HCT116 (cell line): ENCODE measurements around the gene KCND2. TPM values are rescaled to one million over a fixed set of nuclear protein-coding genes. Genes with fewer than 3 reads are reported as not detected.

Experiments
- ATAC-seq: fragments of 200-7000 bp; cut with Tn5 transposase; 2 replicates; pipeline ENCODE4 v1.9.1; 2020; ENCODE audit warnings: mild to moderate bottlenecking, moderate library complexity
- BruUV-seq: library from RNA; stranded (reverse); fragments of 400-500 nt; replicated peaks from 2 replicates; lab custom pipeline; 2021; lab: Mats Ljungman, UMichigan
- CTCF ChIA-PET: fragments of 300-600 bp; sonication (Branson Sonifier 250); formaldehyde crosslinking; loops from one replicate; lab custom pipeline; 2021; ENCODE audit warnings: antibody characterized with exemption; lab: Charles Lee
- POLR2A ChIA-PET: fragments of 300-600, 350-600 bp; sonication (Branson Sonifier 250); formaldehyde crosslinking; loops from one replicate; lab custom pipeline; 2021; ENCODE audit warnings: antibody characterized with exemption; lab: Charles Lee
- RAD21 ChIA-PET, 2 experiments: fragments of 300-600 bp; sonication (Branson Sonifier 250); formaldehyde crosslinking; loops; one replicate each; lab custom pipeline; 2023; ENCODE audit warnings: low total read pairs in 2 of 2; ENCODE audit not compliant: uncharacterized antibody in 2 of 2, unreplicated experiment in 2 of 2, low non-redundant PET in 1 of 2; lab: Charles Lee
- DNase-seq: peaks from one replicate; pipeline ENCODE4 v3.0.0-alpha.2; 2010; ENCODE audit warnings: low read depth, low spot score
- H2AFZ ChIP-seq: fragments of 200-600 bp; shearing (Covaris generic), sonication (generic); 2 replicates; pipeline ENCODE4 v1.6.1; 2017; ENCODE audit warnings: low read depth, mixed run types, mixed read lengths, antibody characterized with exemption, low read length; ENCODE audit not compliant: poor library complexity, severe bottlenecking
- H3K27ac ChIP-seq: 2 replicates; pipeline ENCODE4 v1.5.1; 2012; ENCODE audit warnings: low read depth, low read length
- H3K27me3 ChIP-seq: fragments of 200-600 bp; sonication (generic); 2 replicates; pipeline ENCODE4 v1.6.1; 2016; ENCODE audit warnings: mixed run types, low read length, mixed read lengths; ENCODE audit not compliant: insufficient read depth
- H3K36me3 ChIP-seq, 2 experiments: fragments of 200-500 bp in 1 of 2; fragments of 200-600 bp in 1 of 2; sonication (Bioruptor generic) in 1 of 2; sonication (generic) in 1 of 2; 2 replicates each; pipeline versions ENCODE4 v1.5.1 to v1.6.1; 2014 to 2016; ENCODE audit warnings: low read length in 2 of 2, inconsistent platforms in 1 of 2, mixed read lengths in 1 of 2, mixed run types in 1 of 2; ENCODE audit not compliant: insufficient read depth in 2 of 2, control insufficient read depth in 1 of 2
- H3K4me1 ChIP-seq, 2 experiments: fragments of 200-600 bp in 1 of 2; sonication (generic) in 1 of 2; 2 replicates each; pipeline versions ENCODE4 v1.5.1 to v1.6.1; 2012 to 2017; ENCODE audit warnings: low read length in 2 of 2, inconsistent platforms in 1 of 2, mild to moderate bottlenecking in 1 of 2, mixed read lengths in 1 of 2, mixed run types in 1 of 2, moderate library complexity in 1 of 2; ENCODE audit not compliant: insufficient read depth in 2 of 2, control insufficient read depth in 1 of 2
- H3K4me2 ChIP-seq: fragments of 200-600 bp; sonication (generic); 2 replicates; pipeline ENCODE4 v1.6.1; 2017; ENCODE audit warnings: mixed run types, low read length, mixed read lengths
- H3K4me3 ChIP-seq, 2 experiments: fragments of 200-600 bp in 1 of 2; sonication (generic) in 1 of 2; replicated peaks in 1 of 2; 2 replicates each; pipeline ENCODE4 v1.5.1; 2011 to 2016; ENCODE audit warnings: low read length in 2 of 2, control low read depth in 1 of 2, low read depth in 1 of 2, mild to moderate bottlenecking in 1 of 2, mixed read lengths in 1 of 2, mixed run types in 1 of 2
- H3K79me2 ChIP-seq: fragments of 200-600 bp; sonication (generic); 2 replicates; pipeline ENCODE4 v1.6.1; 2017; ENCODE audit warnings: mild to moderate bottlenecking, mixed run types, low read length, moderate library complexity, mixed read lengths; ENCODE audit not compliant: insufficient read depth
- H3K9ac ChIP-seq: fragments of 200-600 bp; sonication (generic); 2 replicates; pipeline ENCODE4 v1.6.1; 2016; ENCODE audit warnings: low read length, mixed read lengths
- H3K9me2 ChIP-seq: fragments of 200-600 bp; sonication (generic), shearing (Covaris generic); 2 replicates; pipeline ENCODE4 v1.6.1; 2017; ENCODE audit warnings: mixed run types, mild to moderate bottlenecking, moderate library complexity; ENCODE audit not compliant: insufficient read depth
- H3K9me3 ChIP-seq, 2 experiments: fragments of 200-500 bp in 1 of 2; fragments of 200-600 bp in 1 of 2; sonication (Bioruptor generic) in 1 of 2; sonication (generic) in 1 of 2; 2 replicates each; pipeline ENCODE4 v1.6.1; 2014 to 2017; ENCODE audit warnings: low read length in 2 of 2, mixed read lengths in 2 of 2, inconsistent platforms in 1 of 2, low read depth in 1 of 2, mild to moderate bottlenecking in 1 of 2, mixed run types in 1 of 2, moderate library complexity in 1 of 2; ENCODE audit not compliant: control insufficient read depth in 1 of 2, insufficient read depth in 1 of 2
- H4K20me1 ChIP-seq: fragments of 200-600 bp; sonication (generic), shearing (Covaris generic); 2 replicates; pipeline ENCODE4 v1.6.1; 2017; ENCODE audit warnings: mixed run types, mild to moderate bottlenecking, moderate library complexity; ENCODE audit not compliant: insufficient read depth
- CBX3 ChIP-seq: IDR thresholded peaks from 2 replicates; pipeline ENCODE4 v1.6.1; 2012; ENCODE audit warnings: low read depth
- CEBPB ChIP-seq: IDR thresholded peaks from 2 replicates; pipeline ENCODE4 v1.6.1; 2012; ENCODE audit warnings: low read depth
- EGR1 ChIP-seq: IDR thresholded peaks from 2 replicates; pipeline ENCODE4 v1.6.1; 2012; ENCODE audit warnings: low read depth
- EZH2 ChIP-seq: fragments of 200-600 bp; sonication (generic); IDR thresholded peaks from 2 replicates; pipeline ENCODE4 v1.6.1; 2017; ENCODE audit warnings: antibody characterized with exemption, mixed run types
- FOSL1 ChIP-seq: IDR thresholded peaks from 2 replicates; pipeline ENCODE4 v1.6.1; 2012; ENCODE audit warnings: low read depth
- JUND ChIP-seq: IDR thresholded peaks from 2 replicates; pipeline ENCODE4 v1.6.1; 2012
- POLR2A ChIP-seq: IDR thresholded peaks from 2 replicates; pipeline ENCODE4 v1.7.0; 2011; ENCODE audit warnings: borderline replicate concordance; ENCODE audit not compliant: insufficient read depth, insufficient read length; ENCODE audit errors: extremely low read depth
- RAD21 ChIP-seq: IDR thresholded peaks from 2 replicates; pipeline ENCODE4 v1.6.1; 2012; ENCODE audit warnings: low read depth, mild to moderate bottlenecking
- SP1 ChIP-seq: IDR thresholded peaks from 2 replicates; pipeline ENCODE4 v1.6.1; 2012; ENCODE audit warnings: low read depth
- TCF7L2 ChIP-seq: IDR thresholded peaks from 2 replicates; pipeline ENCODE4 v1.7.0; 2011; ENCODE audit warnings: borderline replicate concordance, inconsistent platforms; ENCODE audit not compliant: insufficient read depth, insufficient read length; ENCODE audit errors: extremely low read depth
- YY1 ChIP-seq: IDR thresholded peaks from 2 replicates; pipeline ENCODE4 v1.6.1; 2011; ENCODE audit warnings: low read length, low read depth, moderate library complexity, mild to moderate bottlenecking; ENCODE audit not compliant: insufficient replicate concordance; ENCODE audit errors: extremely low read depth
- ZFX ChIP-seq: fragments of 450-650 bp; IDR thresholded peaks from 2 replicates; pipeline ENCODE4 v1.6.1; 2017
- intact Hi-C: fragments of 100-400 bp; cut with micrococcal nuclease; formaldehyde crosslinking; loops from 2 replicates; pipeline ENCODE4 v1.10.0; 2022
- total RNA-seq: library from RNA; stranded (reverse); gene quantifications from one replicate; pipeline ENCODE4 v1.2.1, GENCODE V29; 2021; ENCODE audit not compliant: unreplicated experiment
- TF ChIP-seq, protein P1 (sequence below), 3 experiments: fragments of 200-600 bp in 1 of 3; sonication (generic) in 1 of 3; IDR thresholded peaks in 2 of 3; conservative IDR thresholded peaks in 1 of 3; 2 replicates each; pipeline ENCODE4 v1.5.1; 2012 to 2017; ENCODE audit warnings: low read depth in 2 of 3, low read length in 2 of 3, antibody characterized with exemption in 1 of 3, borderline replicate concordance in 1 of 3, control low read depth in 1 of 3, mild to moderate bottlenecking in 1 of 3, mixed read lengths in 1 of 3, mixed run types in 1 of 3, moderate library complexity in 1 of 3; ENCODE audit not compliant: insufficient read depth in 1 of 3
- TF ChIP-seq, protein P2 (sequence below): IDR thresholded peaks from 2 replicates; pipeline ENCODE4 v1.6.1; 2011; ENCODE audit warnings: mild to moderate bottlenecking, low read length, moderate library complexity; ENCODE audit not compliant: insufficient replicate concordance; ENCODE audit errors: extremely low read depth
- TF ChIP-seq, protein P3 (sequence below): IDR thresholded peaks from 2 replicates; pipeline ENCODE4 v1.6.1; 2012

The KCND2 gene
- total RNA-seq, 1 experiment from 2014 or later, result 0.05 TPM

DNA sequence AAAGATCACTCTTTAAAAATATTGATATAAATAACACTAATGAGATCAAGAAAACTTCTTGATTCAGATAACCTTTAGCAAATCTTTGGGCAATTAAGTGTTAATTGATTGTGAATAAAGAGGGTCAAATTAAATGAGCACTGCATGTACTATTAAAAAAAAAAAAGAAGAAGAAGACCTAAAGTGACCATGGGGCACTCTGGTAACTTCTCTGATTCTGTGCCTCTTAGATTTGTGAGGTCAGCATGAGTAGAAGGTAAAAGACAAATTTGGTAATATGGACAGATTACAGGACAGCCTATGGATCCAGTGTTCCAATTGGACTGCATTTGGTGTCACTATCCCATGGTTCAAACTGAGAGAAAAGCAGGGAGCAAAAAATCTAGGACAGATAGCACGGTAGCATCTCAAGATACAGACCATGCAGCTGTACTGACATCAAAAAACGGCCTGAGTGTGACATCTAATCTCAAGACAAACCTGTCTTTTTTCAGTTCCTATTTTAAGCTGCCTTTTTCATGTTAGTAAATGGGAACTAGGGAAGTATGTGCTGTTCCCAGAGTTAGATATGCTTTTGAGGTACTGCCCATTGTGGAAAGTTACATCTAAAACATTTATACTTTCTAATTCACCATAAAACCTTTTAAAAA, 128.0 kb downstream of the KCND2 start:
- intact Hi-C loops, result no loop called here

More for the DNA sequence above, 128.0 kb downstream of the KCND2 start:
- H3K4me1 ChIP-seq, result peaks cover 0 to 13% of the 10 kb centered on the region in 2 experiments; a peak in 2 of 4 replicates
- TF ChIP-seq RAD21 (no peak), EZH2 (no peak), CBX3 (no peak), CEBPB (no peak), TCF7L2 (no peak), POLR2A (no peak), ZFX (no peak), YY1 (no peak), SP1 (no peak), JUND (no peak), FOSL1 (no peak), EGR1 (no peak)
- TF ChIP-seq, protein P1, sequence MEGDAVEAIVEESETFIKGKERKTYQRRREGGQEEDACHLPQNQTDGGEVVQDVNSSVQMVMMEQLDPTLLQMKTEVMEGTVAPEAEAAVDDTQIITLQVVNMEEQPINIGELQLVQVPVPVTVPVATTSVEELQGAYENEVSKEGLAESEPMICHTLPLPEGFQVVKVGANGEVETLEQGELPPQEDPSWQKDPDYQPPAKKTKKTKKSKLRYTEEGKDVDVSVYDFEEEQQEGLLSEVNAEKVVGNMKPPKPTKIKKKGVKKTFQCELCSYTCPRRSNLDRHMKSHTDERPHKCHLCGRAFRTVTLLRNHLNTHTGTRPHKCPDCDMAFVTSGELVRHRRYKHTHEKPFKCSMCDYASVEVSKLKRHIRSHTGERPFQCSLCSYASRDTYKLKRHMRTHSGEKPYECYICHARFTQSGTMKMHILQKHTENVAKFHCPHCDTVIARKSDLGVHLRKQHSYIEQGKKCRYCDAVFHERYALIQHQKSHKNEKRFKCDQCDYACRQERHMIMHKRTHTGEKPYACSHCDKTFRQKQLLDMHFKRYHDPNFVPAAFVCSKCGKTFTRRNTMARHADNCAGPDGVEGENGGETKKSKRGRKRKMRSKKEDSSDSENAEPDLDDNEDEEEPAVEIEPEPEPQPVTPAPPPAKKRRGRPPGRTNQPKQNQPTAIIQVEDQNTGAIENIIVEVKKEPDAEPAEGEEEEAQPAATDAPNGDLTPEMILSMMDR (IDR thresholded peaks at IDR 0.05 in 2 of 3, conservative IDR thresholded peaks at IDR 0.05 in 1 of 3; ENCODE audit: borderline replicate concordance in 1 of 3, insufficient read depth in 1 of 3, low read depth in 2 of 3, low read length in 2 of 3), result no peak
- TF ChIP-seq, protein P2, sequence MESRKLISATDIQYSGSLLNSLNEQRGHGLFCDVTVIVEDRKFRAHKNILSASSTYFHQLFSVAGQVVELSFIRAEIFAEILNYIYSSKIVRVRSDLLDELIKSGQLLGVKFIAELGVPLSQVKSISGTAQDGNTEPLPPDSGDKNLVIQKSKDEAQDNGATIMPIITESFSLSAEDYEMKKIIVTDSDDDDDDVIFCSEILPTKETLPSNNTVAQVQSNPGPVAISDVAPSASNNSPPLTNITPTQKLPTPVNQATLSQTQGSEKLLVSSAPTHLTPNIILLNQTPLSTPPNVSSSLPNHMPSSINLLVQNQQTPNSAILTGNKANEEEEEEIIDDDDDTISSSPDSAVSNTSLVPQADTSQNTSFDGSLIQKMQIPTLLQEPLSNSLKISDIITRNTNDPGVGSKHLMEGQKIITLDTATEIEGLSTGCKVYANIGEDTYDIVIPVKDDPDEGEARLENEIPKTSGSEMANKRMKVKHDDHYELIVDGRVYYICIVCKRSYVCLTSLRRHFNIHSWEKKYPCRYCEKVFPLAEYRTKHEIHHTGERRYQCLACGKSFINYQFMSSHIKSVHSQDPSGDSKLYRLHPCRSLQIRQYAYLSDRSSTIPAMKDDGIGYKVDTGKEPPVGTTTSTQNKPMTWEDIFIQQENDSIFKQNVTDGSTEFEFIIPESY, result no peak
- TF ChIP-seq, protein P3, sequence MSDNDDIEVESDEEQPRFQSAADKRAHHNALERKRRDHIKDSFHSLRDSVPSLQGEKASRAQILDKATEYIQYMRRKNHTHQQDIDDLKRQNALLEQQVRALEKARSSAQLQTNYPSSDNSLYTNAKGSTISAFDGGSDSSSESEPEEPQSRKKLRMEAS, result no peak
- TF ChIP-seq, all 23 proteins: peak for 0
- no peak for ATAC-seq
- ChIA-PET POLR2A (no interaction called here), RAD21 (no interaction called here), CTCF (no interaction called here)
- Histone ChIP-seq H3K4me3 (no peak overlapping the region), H3K9me3 (no peaks in the 10 kb centered on the region), H3K9me2 (no peaks in the 10 kb centered on the region), H3K36me3 (no peaks in the 10 kb centered on the region), H3K79me2 (no peaks in the 10 kb centered on the region), H3K4me2 (no peak overlapping the region), H3K27me3 (no peaks in the 10 kb centered on the region), H2AFZ (no peak overlapping the region), H4K20me1 (no peaks in the 10 kb centered on the region), H3K9ac (no peak overlapping the region), H3K27ac (no peak overlapping the region)
- no TSS peak for BruUV-seq
- DNase-seq, result no peak
